Measurements from ENCODE around the gene CASZ1. TPM values are rescaled to one million over a fixed set of nuclear protein-coding genes. Genes with fewer than 3 reads are reported as not detected.
A peak's percentile ranks its signal among the peaks of the same experiment; 100 is the strongest.

The CASZ1 gene
- total and polyA plus RNA-seq, 2 experiments from 2014 or later = 6.2 to 6.7 TPM

DNA sequence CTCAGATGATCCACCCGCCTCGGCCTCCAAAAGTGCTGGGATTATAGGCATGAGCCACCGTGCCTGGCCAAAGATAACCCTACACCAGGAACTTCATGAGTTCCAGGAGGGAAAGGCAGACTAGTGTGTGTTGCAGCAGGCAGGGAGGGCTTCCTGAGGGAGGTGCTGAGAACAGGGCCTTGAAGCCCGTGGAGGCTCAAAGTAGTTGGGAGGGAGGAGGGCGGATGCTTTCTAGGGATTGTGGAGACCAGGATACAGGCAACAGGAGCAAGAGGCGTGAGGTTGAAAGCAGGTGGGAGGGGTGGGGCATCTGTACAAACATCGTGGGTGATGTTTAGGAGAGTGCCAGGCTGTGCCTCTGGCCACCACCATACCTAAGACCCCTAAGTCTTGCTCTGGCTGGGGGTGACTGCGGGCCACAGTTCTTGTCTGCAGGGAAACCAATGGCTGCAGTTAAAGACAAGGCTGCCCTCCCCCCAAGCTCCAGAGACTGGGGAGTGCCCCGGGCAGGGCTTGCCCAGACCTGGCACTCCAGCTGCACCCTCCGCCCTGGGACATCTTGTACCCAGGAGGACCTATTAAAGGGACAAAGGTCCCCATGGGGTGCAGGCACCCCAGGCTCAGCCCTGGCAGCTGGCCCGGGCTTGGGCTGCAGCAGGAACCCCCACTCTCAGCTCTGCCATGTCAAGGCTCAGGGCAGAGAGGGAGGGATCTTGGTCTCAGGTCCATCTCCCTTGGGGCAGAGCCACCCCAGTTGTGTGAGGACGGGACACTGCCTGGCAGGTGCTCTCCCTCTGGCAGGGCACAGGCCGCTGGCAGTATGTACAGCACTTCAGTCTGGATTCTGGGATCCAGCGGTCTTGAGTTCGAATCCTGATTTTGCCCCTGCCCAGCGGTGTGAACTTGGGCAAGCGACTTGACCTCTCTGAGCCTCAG is 22.1 kb upstream of the CASZ1 start (continued):
- TF ChIP-seq, protein P1, sequence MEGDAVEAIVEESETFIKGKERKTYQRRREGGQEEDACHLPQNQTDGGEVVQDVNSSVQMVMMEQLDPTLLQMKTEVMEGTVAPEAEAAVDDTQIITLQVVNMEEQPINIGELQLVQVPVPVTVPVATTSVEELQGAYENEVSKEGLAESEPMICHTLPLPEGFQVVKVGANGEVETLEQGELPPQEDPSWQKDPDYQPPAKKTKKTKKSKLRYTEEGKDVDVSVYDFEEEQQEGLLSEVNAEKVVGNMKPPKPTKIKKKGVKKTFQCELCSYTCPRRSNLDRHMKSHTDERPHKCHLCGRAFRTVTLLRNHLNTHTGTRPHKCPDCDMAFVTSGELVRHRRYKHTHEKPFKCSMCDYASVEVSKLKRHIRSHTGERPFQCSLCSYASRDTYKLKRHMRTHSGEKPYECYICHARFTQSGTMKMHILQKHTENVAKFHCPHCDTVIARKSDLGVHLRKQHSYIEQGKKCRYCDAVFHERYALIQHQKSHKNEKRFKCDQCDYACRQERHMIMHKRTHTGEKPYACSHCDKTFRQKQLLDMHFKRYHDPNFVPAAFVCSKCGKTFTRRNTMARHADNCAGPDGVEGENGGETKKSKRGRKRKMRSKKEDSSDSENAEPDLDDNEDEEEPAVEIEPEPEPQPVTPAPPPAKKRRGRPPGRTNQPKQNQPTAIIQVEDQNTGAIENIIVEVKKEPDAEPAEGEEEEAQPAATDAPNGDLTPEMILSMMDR (conservative IDR thresholded peaks at IDR 0.05; ENCODE audit: low read depth in 2 of 2) = no peak
- TF ChIP-seq NANOG (IDR thresholded peaks at IDR 0.05; ENCODE audit: borderline replicate concordance) = no peak
- TF ChIP-seq, protein P2, sequence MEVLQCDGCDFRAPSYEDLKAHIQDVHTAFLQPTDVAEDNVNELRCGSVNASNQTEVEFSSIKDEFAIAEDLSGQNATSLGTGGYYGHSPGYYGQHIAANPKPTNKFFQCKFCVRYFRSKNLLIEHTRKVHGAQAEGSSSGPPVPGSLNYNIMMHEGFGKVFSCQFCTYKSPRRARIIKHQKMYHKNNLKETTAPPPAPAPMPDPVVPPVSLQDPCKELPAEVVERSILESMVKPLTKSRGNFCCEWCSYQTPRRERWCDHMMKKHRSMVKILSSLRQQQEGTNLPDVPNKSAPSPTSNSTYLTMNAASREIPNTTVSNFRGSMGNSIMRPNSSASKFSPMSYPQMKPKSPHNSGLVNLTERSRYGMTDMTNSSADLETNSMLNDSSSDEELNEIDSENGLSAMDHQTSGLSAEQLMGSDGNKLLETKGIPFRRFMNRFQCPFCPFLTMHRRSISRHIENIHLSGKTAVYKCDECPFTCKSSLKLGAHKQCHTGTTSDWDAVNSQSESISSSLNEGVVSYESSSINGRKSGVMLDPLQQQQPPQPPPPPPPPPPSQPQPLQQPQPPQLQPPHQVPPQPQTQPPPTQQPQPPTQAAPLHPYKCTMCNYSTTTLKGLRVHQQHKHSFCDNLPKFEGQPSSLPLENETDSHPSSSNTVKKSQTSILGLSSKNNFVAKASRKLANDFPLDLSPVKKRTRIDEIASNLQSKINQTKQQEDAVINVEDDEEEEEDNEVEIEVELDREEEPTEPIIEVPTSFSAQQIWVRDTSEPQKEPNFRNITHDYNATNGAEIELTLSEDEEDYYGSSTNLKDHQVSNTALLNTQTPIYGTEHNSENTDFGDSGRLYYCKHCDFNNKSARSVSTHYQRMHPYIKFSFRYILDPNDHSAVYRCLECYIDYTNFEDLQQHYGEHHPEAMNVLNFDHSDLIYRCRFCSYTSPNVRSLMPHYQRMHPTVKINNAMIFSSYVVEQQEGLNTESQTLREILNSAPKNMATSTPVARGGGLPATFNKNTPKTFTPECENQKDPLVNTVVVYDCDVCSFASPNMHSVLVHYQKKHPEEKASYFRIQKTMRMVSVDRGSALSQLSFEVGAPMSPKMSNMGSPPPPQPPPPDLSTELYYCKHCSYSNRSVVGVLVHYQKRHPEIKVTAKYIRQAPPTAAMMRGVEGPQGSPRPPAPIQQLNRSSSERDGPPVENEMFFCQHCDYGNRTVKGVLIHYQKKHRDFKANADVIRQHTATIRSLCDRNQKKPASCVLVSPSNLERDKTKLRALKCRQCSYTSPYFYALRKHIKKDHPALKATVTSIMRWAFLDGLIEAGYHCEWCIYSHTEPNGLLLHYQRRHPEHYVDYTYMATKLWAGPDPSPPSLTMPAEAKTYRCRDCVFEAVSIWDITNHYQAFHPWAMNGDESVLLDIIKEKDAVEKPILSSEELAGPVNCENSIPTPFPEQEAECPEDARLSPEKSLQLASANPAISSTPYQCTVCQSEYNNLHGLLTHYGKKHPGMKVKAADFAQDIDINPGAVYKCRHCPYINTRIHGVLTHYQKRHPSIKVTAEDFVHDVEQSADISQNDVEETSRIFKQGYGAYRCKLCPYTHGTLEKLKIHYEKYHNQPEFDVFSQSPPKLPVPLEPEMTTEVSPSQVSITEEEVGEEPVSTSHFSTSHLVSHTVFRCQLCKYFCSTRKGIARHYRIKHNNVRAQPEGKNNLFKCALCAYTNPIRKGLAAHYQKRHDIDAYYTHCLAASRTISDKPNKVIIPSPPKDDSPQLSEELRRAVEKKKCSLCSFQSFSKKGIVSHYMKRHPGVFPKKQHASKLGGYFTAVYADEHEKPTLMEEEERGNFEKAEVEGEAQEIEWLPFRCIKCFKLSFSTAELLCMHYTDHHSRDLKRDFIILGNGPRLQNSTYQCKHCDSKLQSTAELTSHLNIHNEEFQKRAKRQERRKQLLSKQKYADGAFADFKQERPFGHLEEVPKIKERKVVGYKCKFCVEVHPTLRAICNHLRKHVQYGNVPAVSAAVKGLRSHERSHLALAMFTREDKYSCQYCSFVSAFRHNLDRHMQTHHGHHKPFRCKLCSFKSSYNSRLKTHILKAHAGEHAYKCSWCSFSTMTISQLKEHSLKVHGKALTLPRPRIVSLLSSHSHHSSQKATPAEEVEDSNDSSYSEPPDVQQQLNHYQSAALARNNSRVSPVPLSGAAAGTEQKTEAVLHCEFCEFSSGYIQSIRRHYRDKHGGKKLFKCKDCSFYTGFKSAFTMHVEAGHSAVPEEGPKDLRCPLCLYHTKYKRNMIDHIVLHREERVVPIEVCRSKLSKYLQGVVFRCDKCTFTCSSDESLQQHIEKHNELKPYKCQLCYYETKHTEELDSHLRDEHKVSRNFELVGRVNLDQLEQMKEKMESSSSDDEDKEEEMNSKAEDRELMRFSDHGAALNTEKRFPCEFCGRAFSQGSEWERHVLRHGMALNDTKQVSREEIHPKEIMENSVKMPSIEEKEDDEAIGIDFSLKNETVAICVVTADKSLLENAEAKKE (CRISPR knock-in tag; IDR thresholded peaks at IDR 0.05) = no peak
- TF ChIP-seq STAT1 (IDR thresholded peaks at IDR 0.05; ENCODE audit: unreplicated experiment) = no peak

DNA sequence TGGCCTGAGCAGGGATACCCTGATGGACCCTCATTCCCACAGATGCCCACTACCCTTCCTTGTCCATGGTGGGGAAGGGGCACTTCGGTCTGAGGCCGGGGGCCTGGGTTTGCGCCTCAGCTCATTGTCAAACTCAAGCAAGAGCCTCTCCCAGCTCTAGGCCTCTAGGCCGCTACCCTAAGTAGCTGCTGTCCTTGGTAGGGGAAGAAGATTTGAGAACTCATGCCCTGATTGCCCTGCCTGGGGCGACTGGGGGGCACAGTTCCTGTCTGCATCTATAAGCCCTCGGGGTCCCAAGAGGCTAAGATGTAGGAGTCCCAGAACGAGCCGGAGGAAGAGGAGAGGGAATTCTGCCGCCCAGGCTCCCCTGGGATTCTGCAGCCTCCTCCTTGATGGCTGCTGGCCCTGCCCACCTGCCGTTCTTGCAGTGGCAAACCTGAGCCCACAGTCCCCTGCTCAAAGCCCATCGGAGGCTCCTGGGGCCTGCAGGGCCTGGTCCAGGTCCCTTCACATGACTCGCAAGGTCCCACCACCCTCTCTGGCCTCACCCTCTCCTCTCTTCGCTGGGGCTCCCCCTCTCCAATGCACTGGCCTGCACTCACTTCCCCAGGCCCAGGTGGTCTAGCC is 20.4 kb upstream of the CASZ1 start:
- peaks cover 11% of the 10 kb centered on the region for H3K27me3 Mint-ChIP-seq (ENCODE audit: insufficient read depth, low read depth, poor library complexity)
- H3K4me3 Mint-ChIP-seq = no peak overlapping the region
- peaks cover 35% of the 10 kb centered on the region for H3K4me1 Mint-ChIP-seq
- Histone ChIP-seq H3K36me3 (ENCODE audit: insufficient read depth) (no peaks in the 10 kb centered on the region), H3K9me2 (ENCODE audit: insufficient read depth) (no peaks in the 10 kb centered on the region), H3K79me2 (replicated peaks; ENCODE audit: insufficient read depth) (no peaks in the 10 kb centered on the region), H3K4me1 (ENCODE audit: insufficient read depth) (peaks cover 15% of the 10 kb centered on the region), H3K4me2 (no peak overlapping the region), H4K20me1 (replicated peaks; ENCODE audit: insufficient read depth) (no peaks in the 10 kb centered on the region), H3F3A (replicated peaks; ENCODE audit: low read depth) (no peaks in the 10 kb centered on the region), H3K27me3 (ENCODE audit: insufficient read depth) (no peaks in the 10 kb centered on the region), H3K4me3 (no peak overlapping the region), H3K27ac (ENCODE audit: low read depth) (no peak overlapping the region), H2AFZ (no peak overlapping the region)
- DNase-seq (ENCODE audit: low spot score) (no peak), ATAC-seq (no peak)
- no peaks in the 10 kb centered on the region for H3K36me3 Mint-ChIP-seq (ENCODE audit: low read depth)
- H3K27ac Mint-ChIP-seq = no peak overlapping the region
- H3K9me3 Mint-ChIP-seq = no peaks in the 10 kb centered on the region; the same call in 2 of the 3 replicates
- TF ChIP-seq, protein P3, sequence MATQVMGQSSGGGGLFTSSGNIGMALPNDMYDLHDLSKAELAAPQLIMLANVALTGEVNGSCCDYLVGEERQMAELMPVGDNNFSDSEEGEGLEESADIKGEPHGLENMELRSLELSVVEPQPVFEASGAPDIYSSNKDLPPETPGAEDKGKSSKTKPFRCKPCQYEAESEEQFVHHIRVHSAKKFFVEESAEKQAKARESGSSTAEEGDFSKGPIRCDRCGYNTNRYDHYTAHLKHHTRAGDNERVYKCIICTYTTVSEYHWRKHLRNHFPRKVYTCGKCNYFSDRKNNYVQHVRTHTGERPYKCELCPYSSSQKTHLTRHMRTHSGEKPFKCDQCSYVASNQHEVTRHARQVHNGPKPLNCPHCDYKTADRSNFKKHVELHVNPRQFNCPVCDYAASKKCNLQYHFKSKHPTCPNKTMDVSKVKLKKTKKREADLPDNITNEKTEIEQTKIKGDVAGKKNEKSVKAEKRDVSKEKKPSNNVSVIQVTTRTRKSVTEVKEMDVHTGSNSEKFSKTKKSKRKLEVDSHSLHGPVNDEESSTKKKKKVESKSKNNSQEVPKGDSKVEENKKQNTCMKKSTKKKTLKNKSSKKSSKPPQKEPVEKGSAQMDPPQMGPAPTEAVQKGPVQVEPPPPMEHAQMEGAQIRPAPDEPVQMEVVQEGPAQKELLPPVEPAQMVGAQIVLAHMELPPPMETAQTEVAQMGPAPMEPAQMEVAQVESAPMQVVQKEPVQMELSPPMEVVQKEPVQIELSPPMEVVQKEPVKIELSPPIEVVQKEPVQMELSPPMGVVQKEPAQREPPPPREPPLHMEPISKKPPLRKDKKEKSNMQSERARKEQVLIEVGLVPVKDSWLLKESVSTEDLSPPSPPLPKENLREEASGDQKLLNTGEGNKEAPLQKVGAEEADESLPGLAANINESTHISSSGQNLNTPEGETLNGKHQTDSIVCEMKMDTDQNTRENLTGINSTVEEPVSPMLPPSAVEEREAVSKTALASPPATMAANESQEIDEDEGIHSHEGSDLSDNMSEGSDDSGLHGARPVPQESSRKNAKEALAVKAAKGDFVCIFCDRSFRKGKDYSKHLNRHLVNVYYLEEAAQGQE (IDR thresholded peaks at IDR 0.05; ENCODE audit: unreplicated experiment) = peak; percentile 55
- no peak for TF ChIP-seq EZH2phosphoT487 (IDR thresholded peaks at IDR 0.05; ENCODE audit: unreplicated experiment)
